Measurements from ENCODE around the gene ACOT11.

GRCh38 chr1:54597455-54598030, 49.5 kb downstream of the ACOT11 start:
- TF ChIP-seq POLR2A (IDR thresholded peaks at IDR 0.05): no peak
- TF ChIP-seq, protein P1, sequence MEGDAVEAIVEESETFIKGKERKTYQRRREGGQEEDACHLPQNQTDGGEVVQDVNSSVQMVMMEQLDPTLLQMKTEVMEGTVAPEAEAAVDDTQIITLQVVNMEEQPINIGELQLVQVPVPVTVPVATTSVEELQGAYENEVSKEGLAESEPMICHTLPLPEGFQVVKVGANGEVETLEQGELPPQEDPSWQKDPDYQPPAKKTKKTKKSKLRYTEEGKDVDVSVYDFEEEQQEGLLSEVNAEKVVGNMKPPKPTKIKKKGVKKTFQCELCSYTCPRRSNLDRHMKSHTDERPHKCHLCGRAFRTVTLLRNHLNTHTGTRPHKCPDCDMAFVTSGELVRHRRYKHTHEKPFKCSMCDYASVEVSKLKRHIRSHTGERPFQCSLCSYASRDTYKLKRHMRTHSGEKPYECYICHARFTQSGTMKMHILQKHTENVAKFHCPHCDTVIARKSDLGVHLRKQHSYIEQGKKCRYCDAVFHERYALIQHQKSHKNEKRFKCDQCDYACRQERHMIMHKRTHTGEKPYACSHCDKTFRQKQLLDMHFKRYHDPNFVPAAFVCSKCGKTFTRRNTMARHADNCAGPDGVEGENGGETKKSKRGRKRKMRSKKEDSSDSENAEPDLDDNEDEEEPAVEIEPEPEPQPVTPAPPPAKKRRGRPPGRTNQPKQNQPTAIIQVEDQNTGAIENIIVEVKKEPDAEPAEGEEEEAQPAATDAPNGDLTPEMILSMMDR (IDR thresholded peaks at IDR 0.05): no peak
